ENCODE results near the gene ZNF200. TPM values are rescaled to one million over a fixed set of nuclear protein-coding genes. Genes with fewer than 3 reads are reported as not detected.
A peak's percentile ranks its signal among the peaks of the same experiment; 100 is the strongest.

The ZNF200 gene
- total and polyA plus RNA-seq, 2 of the 13 experiments (the other 11 are each of a cell fraction or from before 2014, with no cell fraction given), result 3.5 to 16.5 TPM

DNA sequence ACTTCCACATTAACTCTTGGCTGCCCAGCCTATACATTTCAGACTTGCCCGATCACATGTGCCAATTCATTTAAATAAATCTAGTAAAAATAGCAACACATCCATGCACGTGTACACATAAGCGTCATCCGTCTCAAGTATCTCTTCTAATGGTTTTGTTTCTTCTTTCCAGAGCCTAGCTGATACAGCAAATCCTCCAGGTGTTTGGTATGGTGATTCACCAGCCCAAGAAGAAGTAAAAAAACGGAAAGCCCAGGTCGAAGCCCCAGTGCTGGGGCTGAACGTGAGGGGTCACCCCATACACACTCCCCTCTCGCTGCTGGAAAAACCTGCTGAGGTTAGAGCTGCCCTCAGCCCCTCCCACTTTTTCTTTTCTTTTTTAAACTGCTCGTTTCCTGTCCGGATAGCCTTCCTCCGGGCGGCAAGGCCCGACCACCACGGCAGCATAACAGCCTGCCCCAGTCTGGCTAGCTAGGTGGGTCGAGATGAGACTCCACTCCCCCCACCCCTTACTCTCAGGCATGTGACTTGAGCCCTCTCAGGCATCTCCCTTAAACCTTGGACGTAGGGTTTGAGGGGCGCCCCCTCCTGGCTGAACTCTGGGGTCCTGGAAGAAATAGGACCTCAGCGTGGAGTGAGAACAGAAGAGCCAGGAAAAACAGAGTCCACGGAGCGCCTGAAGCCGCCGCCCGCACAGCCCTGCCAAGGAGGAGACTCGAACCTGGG is 60.9 kb downstream of the ZNF200 start (continued):
- TF ChIP-seq, protein P1, sequence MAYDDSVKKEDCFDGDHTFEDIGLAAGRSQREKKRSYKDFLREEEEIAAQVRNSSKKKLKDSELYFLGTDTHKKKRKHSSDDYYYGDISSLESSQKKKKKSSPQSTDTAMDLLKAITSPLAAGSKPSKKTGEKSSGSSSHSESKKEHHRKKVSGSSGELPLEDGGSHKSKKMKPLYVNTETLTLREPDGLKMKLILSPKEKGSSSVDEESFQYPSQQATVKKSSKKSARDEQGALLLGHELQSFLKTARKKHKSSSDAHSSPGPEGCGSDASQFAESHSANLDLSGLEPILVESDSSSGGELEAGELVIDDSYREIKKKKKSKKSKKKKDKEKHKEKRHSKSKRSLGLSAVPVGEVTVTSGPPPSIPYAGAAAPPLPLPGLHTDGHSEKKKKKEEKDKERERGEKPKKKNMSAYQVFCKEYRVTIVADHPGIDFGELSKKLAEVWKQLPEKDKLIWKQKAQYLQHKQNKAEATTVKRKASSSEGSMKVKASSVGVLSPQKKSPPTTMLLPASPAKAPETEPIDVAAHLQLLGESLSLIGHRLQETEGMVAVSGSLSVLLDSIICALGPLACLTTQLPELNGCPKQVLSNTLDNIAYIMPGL (CRISPR knock-in tag; IDR thresholded peaks at IDR 0.05; ENCODE audit: borderline replicate concordance in 1 of 2, low read depth in 1 of 2), result peak; percentile 52 to 89; a peak in 3 of 4 replicates
- TF ChIP-seq, protein P2, sequence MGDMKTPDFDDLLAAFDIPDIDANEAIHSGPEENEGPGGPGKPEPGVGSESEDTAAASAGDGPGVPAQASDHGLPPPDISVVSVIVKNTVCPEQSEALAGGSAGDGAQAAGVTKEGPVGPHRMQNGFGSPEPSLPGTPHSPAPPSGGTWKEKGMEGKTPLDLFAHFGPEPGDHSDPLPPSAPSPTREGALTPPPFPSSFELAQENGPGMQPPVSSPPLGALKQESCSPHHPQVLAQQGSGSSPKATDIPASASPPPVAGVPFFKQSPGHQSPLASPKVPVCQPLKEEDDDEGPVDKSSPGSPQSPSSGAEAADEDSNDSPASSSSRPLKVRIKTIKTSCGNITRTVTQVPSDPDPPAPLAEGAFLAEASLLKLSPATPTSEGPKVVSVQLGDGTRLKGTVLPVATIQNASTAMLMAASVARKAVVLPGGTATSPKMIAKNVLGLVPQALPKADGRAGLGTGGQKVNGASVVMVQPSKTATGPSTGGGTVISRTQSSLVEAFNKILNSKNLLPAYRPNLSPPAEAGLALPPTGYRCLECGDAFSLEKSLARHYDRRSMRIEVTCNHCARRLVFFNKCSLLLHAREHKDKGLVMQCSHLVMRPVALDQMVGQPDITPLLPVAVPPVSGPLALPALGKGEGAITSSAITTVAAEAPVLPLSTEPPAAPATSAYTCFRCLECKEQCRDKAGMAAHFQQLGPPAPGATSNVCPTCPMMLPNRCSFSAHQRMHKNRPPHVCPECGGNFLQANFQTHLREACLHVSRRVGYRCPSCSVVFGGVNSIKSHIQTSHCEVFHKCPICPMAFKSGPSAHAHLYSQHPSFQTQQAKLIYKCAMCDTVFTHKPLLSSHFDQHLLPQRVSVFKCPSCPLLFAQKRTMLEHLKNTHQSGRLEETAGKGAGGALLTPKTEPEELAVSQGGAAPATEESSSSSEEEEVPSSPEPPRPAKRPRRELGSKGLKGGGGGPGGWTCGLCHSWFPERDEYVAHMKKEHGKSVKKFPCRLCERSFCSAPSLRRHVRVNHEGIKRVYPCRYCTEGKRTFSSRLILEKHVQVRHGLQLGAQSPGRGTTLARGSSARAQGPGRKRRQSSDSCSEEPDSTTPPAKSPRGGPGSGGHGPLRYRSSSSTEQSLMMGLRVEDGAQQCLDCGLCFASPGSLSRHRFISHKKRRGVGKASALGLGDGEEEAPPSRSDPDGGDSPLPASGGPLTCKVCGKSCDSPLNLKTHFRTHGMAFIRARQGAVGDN (CRISPR knock-in tag; IDR thresholded peaks at IDR 0.05), result peak; percentile 50
- no peak for TF ChIP-seq ZNF768 (CRISPR knock-in tag; IDR thresholded peaks at IDR 0.05)
- TF ChIP-seq PCBP1 (IDR thresholded peaks at IDR 0.05; ENCODE audit: borderline replicate concordance, low read depth, low read length), result no peak
- TF ChIP-seq RFXANK (CRISPR knock-in tag; IDR thresholded peaks at IDR 0.05), result no peak
- TF ChIP-seq EZH2 (conservative IDR thresholded peaks at IDR 0.05; ENCODE audit: low read depth, low read length), result no peak
- no peak for TF ChIP-seq MZF1 (CRISPR knock-in tag; IDR thresholded peaks at IDR 0.05; ENCODE audit: borderline replicate concordance)
- TF ChIP-seq ZNF337 (CRISPR knock-in tag; IDR thresholded peaks at IDR 0.05; ENCODE audit: borderline replicate concordance, low read depth), result no peak
- no peak for TF ChIP-seq CEBPG (CRISPR knock-in tag; IDR thresholded peaks at IDR 0.05)
- TF ChIP-seq ZNF543 (CRISPR knock-in tag; IDR thresholded peaks at IDR 0.05), result 0 out of 2 replicates have a peak, but pooled peaks have one; percentile 24
- TF ChIP-seq MED13 (CRISPR knock-in tag; IDR thresholded peaks at IDR 0.05), result no peak
- TF ChIP-seq, protein P3, sequence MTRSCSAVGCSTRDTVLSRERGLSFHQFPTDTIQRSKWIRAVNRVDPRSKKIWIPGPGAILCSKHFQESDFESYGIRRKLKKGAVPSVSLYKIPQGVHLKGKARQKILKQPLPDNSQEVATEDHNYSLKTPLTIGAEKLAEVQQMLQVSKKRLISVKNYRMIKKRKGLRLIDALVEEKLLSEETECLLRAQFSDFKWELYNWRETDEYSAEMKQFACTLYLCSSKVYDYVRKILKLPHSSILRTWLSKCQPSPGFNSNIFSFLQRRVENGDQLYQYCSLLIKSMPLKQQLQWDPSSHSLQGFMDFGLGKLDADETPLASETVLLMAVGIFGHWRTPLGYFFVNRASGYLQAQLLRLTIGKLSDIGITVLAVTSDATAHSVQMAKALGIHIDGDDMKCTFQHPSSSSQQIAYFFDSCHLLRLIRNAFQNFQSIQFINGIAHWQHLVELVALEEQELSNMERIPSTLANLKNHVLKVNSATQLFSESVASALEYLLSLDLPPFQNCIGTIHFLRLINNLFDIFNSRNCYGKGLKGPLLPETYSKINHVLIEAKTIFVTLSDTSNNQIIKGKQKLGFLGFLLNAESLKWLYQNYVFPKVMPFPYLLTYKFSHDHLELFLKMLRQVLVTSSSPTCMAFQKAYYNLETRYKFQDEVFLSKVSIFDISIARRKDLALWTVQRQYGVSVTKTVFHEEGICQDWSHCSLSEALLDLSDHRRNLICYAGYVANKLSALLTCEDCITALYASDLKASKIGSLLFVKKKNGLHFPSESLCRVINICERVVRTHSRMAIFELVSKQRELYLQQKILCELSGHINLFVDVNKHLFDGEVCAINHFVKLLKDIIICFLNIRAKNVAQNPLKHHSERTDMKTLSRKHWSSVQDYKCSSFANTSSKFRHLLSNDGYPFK (CRISPR knock-in tag; IDR thresholded peaks at IDR 0.05; ENCODE audit: borderline replicate concordance), result no peak
- TF ChIP-seq, protein P4, sequence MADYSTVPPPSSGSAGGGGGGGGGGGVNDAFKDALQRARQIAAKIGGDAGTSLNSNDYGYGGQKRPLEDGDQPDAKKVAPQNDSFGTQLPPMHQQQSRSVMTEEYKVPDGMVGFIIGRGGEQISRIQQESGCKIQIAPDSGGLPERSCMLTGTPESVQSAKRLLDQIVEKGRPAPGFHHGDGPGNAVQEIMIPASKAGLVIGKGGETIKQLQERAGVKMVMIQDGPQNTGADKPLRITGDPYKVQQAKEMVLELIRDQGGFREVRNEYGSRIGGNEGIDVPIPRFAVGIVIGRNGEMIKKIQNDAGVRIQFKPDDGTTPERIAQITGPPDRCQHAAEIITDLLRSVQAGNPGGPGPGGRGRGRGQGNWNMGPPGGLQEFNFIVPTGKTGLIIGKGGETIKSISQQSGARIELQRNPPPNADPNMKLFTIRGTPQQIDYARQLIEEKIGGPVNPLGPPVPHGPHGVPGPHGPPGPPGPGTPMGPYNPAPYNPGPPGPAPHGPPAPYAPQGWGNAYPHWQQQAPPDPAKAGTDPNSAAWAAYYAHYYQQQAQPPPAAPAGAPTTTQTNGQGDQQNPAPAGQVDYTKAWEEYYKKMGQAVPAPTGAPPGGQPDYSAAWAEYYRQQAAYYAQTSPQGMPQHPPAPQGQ (CRISPR knock-in tag; IDR thresholded peaks at IDR 0.05; ENCODE audit: borderline replicate concordance), result no peak
- peak; percentile 19; the same call in 1 of the 2 replicates for TF ChIP-seq STAG1 (CRISPR knock-in tag; IDR thresholded peaks at IDR 0.05)

Data from HepG2 (cell line).